EH (cell line): ENCODE measurements around the gene MYZAP.

Source experiments
- DNase-seq: peaks from one replicate; pipeline ENCODE4 v3.0.0-alpha.2; 2015; ENCODE audit warnings: low read depth

Gene MYZAP

DNA sequence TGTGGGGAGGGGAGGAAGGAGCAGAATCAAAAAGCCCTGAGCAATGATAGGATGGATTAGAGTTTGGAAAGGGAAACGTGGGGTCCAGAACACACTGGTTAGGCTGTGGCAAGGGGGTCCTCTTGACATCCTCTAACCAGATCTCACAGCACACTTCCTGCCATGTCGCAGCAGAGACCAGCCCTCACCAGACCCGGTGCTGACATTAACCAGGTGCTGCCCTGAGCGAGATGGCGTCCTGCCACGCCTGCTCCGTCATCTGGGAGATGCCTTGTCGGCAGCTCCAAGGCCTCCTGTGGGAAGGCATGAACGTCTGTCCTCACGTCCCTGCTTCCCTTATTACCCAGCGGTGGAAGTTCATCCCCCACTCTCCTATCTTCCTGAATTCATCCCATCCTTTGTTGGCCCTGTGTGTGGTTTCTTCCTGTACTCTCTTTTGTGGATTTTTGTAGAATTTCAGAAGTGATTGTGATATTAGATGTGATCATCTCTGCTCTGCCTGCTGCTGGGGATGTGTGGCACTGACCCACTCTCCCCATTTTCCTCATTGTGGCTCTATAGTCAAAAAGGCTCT, 29.4 kb upstream of the MYZAP start:
- no peak for DNase-seq

DNA sequence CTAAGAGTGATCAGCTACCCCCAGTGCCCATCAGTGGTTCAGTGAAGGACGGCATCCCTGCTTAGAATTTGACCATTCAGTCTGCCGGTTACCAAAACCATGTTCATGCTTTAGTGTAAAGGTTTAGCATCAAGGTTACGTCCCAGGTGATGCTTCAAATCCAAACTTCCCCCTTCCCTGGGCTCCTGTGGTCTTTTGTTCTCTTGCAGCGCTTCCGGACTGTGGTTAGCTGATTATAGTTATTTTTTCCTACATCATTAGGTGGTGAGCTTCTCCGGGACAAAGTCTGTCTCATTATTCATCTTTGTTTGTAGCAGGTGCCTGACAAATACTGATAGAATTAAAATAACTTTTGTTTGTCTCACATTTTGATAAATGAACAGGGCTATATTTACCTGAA, 28.3 kb upstream of the MYZAP start:
- DNase-seq, result no peak

DNA sequence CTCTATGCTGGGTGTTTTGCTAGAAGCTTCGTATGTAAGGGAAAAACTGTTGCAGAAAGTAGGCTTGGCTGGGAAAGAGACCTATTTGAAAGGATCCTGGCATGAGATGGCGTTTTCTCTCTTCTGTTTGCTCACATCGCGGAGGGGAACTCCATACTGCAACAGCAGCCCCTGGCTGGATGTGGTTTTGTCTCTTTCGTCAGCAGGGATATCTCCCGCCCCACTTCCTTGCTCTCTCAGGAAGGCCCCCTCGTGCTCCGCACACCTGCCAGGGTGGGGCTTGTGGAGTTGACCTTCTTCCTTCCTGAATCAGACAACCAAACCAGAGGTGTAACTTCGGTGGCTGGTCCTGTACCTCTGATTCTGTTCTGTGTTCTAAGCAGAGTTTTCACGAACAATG, 26.4 kb upstream of the MYZAP start:
- no peak for DNase-seq

DNA sequence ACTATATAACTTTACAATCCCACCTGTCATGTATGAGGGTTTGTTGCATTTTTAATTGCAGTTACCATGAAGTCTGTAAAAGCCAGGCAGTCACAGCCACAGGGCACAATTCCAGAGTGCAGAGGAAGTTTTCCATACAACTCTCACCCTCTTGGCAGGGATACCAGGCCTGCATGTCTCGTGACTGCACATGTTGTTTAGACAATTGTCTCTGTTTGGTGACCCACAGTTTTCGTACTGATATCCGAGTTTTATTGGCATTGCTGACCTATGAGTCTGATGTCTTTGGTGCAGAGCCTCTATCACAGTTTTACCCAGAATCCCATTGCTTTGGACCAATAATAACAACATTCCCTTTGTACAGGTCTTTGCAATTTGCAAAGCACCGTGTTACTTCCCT, 24.9 kb upstream of the MYZAP start:
- DNase-seq, result peak; percentile 71

DNA sequence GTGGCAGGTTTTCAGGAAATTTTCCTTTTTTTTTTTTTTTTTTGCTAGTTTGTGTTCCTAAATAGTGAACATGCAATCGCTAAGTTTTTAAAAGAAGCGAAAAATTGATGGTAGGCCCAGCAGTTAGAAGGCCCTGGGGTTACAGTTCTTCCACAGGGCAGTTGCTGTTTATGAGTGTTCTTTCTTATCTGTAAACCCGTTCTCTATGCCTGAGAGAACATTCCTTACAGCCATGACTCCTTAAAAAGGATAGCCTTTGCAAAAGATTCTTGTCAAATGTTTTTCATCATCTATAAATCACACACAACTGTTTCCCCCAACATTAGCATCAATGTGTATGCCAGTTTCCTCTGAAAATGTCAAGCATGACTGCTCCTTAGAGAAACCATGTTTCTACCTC, 23.8 kb upstream of the MYZAP start:
- no peak for DNase-seq

DNA sequence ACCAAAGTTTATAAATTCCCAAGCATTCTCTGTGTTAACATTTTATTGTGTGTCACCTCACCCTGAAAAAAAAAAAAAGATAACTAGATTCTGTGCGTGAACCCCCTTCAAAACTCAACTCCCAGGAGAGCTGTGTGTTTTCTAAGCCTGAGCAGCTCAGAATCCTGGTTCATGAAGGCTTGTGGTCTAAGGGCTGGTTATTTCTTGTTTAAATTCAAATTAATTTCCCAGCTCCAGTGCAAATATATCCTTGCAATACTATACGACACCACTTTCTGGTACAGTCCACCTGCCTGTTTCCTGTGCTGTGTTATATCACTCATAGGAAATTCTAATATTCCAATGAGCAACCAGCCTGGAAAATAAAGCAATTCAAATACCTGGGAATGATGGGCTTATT, 23.4 kb upstream of the MYZAP start:
- DNase-seq, result no peak

DNA sequence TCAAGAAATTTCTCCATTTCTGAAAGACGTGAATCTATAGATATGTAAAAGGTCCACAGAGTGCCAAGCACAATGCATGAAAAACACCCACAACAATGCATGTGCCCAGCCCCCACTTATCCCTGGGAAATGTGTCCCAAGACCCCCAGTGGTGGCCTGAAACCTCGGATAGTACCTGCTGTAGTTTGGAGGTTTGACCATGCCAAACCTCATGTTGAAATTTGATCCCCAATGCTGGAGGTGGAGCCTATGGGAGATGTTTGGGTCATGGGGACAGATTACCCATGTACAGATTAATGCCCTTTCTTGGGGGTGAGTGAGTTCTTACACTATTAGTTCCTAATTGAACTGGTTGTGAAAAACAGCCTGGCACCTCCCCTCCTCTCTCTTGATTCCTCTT, 21.4 kb upstream of the MYZAP start:
- DNase-seq, result no peak

DNA sequence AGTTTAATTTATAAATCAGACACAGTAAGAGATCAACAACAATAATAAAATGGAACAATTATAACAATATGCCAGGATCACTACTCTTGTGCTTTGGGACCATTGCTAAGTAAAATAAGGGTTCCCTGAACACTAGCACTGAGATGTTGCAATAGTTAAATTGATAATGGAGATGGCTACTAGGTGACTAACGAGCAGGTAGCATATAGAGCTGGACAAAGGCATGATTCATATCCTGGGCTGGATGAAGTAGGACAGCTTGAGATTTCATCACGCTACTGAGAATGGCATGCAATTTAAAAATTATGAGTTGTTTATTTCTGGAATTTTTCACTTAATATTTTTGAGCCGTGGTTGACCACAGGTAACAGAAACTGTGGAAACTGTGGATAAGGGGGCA, 20.7 kb upstream of the MYZAP start:
- DNase-seq, result peak; percentile 65

DNA sequence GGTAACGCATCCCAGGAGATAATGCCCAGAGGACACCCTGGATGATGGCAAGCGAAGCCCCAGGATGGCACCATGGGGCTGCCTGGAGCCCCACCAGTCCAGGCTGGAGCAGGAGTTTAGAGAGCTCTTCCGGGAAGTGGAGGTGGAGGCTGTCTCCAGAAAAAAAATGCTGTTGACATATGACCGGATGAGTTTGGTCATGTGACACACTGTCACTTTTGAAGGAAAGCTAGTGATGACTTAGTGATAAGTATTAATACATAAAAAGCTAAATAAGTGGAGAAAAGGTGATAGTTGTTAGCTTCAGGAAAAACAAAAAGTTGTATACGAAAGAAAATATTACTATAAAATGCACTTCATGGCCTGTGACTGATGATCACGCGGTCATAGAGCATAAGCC, 20.0 kb upstream of the MYZAP start:
- DNase-seq, result no peak

DNA sequence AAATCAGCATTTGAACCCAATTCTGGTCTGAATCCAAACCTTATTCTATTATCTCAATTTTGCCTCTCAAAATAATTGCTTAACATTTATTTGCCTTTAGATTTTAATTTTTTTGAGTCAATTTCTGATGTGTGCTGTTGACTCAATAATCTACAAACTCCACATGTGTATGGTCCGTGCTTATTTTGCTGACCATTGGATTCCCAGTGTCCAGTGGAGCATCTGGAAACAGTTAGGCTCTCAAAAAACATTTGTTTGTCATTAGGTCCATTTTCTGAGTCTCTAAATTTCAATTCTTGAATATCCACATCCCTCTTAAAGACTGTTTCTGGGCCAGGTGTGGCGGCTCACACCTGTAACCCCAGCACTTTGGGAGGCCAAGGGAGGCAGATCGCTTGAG, 19.2 kb upstream of the MYZAP start:
- DNase-seq, result no peak

DNA sequence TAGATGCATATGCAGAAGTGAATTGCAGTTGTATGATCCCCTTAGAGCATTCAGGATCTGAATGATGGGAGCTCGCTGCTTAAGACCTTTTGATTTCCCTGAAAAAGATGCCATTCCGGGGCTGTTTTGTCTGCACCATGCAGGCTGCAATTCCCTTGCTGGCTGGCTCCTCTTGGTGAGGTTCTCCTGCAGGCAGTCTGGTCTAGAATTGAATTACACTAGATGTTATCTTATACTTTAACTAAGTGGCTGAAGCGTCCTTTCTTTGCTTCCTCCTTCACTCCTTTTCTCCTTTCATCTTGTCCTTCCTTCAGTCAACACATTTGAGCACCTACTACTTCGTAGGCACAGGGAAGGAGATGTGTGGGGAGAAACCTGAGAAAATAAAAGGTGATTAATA, 18.6 kb upstream of the MYZAP start:
- DNase-seq, result no peak

DNA sequence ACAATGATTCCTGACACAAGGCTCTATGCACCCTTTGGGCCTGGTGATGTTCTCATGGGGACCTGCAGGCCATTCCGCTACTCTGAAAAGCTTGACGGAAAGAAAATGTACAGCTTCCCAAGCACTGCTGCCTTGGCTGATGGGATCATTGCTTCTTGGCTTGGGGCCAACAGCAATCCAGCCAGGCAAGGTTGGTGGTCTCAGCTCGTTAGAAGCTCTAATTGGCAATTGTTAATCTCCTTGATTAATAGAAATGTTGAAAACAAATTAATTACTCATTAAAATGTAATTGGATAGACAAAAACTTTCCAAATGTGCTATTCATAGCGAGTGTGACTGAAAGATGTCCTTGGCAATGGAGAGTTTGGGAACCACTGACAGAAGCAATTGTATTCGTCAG, 16.3 kb upstream of the MYZAP start:
- DNase-seq, result no peak

DNA sequence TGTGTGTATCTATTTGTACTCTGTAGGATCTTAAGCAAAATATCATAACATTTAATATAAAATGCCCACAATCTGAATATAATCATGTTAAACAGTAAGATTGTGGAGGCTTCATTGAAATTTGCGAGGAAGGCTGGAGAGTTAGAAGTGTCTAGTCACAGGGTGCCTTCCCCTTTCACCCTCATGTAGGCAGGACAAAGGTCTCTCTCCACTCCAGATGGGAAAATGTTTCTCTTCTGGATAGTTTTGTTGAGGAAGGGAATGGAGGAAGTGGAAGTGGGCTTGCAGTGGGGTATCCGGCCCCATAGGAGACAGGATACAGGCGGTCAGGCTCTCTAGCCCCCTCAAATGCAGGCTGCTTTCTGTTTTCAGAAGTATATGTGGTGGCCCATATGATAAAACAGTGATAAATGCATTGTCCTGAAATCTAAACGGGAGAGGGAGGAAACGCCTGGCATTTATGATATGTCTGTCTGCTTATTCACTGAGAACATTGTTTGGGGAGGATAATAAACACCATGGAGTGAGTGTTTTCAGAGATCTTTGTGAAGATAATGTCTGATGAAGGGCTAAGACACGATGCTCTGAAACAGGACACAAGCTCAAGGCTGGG, 13.3 kb upstream of the MYZAP start:
- peak; percentile 40 for DNase-seq

DNA sequence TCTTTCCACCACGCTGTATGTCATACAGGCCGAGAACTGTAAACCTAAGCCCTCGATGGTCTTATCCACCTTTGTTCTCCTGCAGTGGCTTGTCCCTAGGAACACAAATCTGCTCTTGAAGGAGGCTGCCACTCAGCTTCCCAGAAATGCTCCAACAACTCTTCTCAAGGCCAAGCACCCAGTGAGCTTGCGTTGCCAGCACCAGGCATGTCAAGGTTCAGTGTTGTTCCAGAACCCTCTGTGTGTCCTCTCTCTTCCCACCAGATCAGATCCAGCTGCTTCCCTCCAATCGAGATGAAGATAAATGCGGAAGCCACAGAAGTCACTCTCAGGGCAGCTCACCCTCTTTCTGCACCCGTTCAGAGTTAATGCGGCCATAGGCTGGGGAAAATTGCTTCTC, 11.3 kb upstream of the MYZAP start:
- DNase-seq, result no peak

DNA sequence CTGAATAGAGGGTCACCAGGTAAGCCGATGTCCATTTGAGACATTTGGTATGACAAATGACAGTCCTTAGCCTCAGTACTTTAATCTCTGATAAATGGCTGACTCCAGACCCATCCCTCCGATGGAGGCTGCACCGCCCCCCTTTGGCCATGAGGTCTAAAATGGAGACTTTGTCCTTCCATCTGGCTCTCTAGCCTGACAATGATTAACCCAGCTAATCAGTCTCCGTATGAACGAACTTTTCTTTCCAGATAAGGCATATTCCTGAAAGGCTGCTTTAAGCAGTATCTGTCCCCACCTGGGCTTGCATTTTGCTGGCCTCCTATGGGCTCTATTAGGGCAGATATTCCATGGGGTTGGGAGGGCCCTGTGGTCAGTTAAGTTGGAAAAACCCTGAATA, 10.8 kb upstream of the MYZAP start:
- no peak for DNase-seq

DNA sequence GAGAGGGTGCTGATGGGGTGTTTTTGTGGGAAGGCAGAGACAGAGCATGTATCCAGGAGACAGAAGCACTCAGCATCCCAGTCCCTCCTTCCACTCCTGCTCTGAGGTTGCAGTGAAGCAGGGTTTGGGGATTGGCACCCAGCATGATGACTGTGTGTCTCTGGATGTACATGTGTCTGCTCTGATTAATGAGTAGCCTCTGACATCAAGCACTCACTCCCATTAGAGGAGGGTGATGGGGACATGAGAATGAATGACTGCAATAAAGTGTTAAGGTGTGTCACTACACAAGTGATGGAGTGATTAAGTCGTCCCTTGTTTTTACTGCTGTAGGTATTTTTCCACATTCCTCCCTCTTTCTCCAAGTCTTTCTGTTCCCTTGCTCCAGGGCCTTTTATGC, 9.6 kb upstream of the MYZAP start:
- no peak for DNase-seq

DNA sequence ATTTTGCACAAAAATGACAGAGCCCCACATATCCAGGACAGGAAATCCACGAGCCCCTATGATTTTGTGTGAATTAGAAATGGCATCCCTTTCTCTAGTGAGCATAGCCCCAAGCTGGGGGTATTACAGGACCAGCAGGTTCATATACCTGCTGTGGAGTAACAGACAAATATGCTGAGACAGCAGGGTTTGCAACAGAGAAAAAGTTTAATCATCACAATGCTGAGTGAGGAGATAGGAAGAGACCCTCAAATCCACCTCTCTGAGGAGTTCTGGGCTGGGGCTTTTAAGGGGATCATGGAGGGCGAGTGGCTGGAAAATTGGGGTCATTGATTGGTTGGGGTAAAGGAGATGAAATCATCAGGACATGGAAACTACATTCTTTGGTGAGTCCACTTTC, 8.4 kb upstream of the MYZAP start:
- no peak for DNase-seq

DNA sequence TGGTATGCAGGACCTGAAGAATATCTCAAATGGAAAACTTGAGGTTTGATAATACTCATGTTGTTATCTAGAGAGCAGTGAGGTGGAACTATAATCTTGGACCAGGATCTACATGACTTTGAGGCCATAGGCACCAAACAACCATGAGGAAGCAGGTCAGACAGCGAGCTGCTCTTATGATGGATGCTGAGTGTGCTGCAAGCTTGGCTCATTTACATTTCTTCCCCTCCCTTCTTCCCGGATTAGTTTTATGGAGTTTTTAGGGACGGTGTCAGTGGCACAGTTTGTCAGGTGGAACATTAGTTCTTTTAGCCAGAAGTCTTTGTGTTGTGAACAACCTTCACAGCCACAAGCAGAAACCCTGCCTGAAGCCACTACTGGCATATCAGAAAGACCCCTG, 8.0 kb upstream of the MYZAP start:
- no peak for DNase-seq

DNA sequence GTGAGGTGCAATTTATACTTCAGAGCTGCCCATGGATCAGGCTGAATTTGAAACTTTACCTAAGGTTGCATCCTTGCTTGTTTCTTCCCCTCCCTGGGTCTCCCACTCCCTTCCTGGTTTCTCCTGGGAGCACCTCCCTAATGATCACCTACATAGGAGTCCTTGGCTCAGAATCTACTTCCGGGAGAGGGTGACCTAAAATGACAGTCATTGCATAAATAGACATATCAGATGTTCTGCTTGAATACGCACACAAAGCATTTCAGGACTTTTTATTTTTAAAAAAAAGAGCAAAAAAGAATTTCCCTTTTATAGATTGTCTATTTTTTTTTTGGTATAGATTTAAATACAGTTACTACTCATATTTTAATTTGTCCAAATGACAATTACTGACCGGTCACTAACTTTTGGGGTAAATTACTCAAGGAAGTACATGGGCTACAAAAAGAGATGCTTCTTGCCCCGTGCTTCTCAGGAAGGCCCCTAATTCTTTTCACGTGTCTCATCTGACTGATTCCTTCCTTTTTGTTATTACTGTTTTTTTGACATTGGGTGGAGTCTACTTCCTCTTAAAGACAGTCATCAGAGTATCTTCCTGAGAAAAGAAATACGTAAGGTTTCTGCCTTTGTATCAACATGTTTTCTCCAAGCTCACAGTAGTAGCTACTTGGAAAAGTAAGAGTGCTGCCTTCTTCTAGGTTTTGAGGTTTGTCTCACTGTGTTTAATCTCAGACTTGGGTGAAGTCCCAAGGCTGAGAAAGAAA, 4.9 kb upstream of the MYZAP start:
- DNase-seq, result peak; percentile 24

DNA sequence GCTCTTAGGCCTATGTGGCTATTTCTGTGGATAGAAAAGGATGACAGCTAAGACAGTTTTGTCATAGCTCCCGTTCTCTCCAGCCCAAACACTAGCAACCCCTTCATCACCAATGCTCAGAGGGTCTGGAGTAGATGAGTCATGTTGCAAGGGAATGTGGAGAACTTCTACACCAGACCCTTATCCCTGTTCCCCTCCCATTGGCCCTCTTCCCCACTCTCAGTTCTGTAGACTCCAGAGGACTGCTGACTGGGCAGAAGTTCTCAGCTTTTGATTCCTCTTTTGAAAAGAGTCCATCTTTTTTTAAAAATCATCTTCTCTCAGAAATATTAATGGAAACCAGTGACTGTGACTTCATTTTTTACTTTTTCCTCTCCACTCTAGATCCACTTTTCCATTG, 2.4 kb upstream of the MYZAP start:
- DNase-seq, result no peak

DNA sequence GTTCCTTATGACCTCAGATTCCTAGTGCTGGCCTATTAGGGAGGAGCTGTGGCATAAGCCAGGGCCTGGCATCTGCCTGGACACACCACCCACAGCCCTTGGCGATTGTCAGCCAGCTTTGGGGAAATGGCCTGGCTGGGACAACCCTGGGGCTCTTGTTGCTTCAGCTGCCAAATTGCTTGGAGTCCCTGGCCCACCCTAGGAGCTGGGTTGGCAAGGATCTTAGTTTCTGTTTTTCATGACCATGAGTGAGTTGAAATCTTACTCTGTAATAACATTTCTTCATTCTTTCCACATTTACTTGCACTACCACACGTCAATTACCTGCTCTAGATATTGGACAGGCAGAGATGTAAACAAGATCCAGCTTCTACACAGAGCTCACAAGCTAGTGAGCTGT, 1.9 kb upstream of the MYZAP start:
- DNase-seq, result no peak

DNA sequence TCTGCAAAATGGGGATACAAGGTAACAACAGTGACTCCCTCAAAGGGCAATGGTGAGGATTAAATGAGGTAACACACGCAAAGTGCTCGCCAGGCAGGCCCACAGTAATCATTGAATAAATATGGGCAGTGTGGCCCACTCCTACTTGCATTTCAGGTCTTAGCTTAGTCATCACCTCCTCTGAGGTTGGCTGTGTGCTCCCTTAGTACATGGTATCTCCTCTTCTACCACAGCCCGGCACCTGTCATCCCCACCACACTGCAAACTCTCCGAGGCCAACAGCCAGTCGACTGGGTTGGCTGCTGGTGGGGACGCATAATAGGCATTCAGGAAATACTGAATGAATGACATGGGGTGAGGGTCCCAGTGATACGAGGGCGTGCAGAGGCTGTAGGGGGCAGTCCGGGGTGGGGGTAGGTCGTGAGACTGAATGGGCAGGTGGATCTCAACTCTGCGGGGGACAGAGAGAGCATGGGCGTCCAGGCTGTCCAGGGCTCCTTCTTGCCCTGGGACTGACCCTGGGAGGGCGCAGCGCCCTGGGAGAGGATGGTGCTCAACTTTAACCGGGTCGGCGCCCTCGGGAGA, 375 bp upstream of the MYZAP start:
- DNase-seq, result no peak

DNA sequence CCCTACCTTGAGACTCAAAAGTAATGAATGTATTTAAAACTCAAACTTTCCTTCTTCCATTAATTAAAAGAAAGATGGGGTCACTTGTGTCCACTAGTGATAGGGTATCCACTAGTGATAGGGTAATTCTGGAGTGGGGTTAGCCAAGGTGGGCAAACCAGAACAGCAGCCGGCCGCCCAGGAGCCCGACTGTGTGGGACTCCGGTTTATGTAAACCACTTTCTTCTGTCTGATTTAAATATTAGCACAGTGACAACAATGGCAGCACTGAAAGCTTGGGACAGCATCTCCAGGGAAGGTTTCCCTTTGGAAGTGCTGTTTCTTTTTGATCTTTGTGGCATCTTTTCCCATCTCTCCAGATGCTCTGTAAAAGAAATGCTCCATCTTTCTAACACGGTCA, 722 bp downstream of the MYZAP start:
- no peak for DNase-seq
